Upper lobe of left lung (tissue), 4 donors: Measurements from ENCODE around the gene GPR149.

ENCODE experiments used
- CTCF ChIP-seq, 6 experiments: fragments of 450-650 bp in 4 of 6; fragments of 200-600 bp in 2 of 6; sonication (generic) in 2 of 6; IDR thresholded peaks; one replicate each; pipeline ENCODE4 v1.5.1; 2016 to 2019; ENCODE audit warnings: antibody characterized with exemption in 6 of 6
- EP300 ChIP-seq, 4 donors: sonication (generic); formaldehyde crosslinking; IDR thresholded peaks; one replicate each; pipeline ENCODE4 v1.5.1; 2017; ENCODE audit warnings: antibody characterized with exemption in 4 of 4, control low read depth in 2 of 4
- POLR2A ChIP-seq, 4 donors: fragments of 450-650 bp; IDR thresholded peaks; one replicate each; pipeline ENCODE4 v1.5.1; 2016 to 2017; ENCODE audit warnings: antibody characterized with exemption in 4 of 4, mild to moderate bottlenecking in 2 of 4
- POLR2AphosphoS5 ChIP-seq, 2 donors: sonication (generic); formaldehyde crosslinking; IDR thresholded peaks; one replicate each; pipeline ENCODE4 v1.5.1; 2017; ENCODE audit warnings: antibody characterized with exemption in 2 of 2

GRCh38 chr3:154367221-154367620, 62.8 kb downstream of the GPR149 start:
- TF ChIP-seq CTCF (IDR thresholded peaks at IDR 0.05) (no peak), EP300 (IDR thresholded peaks at IDR 0.05) (no peak), POLR2A (IDR thresholded peaks at IDR 0.05) (no peak), POLR2AphosphoS5 (IDR thresholded peaks at IDR 0.05) (no peak)
